Raji (cell line): Measurements from ENCODE around the gene FAM162A.

Experiments used
- POLR2A ChIP-seq: IDR thresholded peaks from 2 replicates; pipeline ENCODE4 v1.6.1; 2011; ENCODE audit warnings: low read depth, low read length, control low read depth; ENCODE audit not compliant: insufficient read depth

The FAM162A gene

GRCh38 chr3:122443090-122443489, 59.1 kb downstream of the FAM162A start:
- TF ChIP-seq POLR2A = no peak

GRCh38 chr3:122451371-122451770, 67.4 kb downstream of the FAM162A start:
- no peak for TF ChIP-seq POLR2A

GRCh38 chr3:122456074-122456473, 72.1 kb downstream of the FAM162A start:
- TF ChIP-seq POLR2A = no peak

GRCh38 chr3:122457706-122458105, 73.7 kb downstream of the FAM162A start:
- TF ChIP-seq POLR2A = no peak

GRCh38 chr3:122458992-122459391, 75.0 kb downstream of the FAM162A start:
- no peak for TF ChIP-seq POLR2A

- no peak for TF ChIP-seq POLR2A
These were observed 77.8 kb downstream of the FAM162A start for GRCh38 chr3:122461806-122462205.
